MM.1S (cell line): ENCODE data around the gene TMPRSS6.
A peak's percentile ranks its signal among the peaks of the same experiment; 100 is the strongest.

ENCODE experiments used
- DNase-seq: peaks from one replicate; pipeline ENCODE4 v3.0.0-alpha.2; 2015
- H2AFZ ChIP-seq: fragments of 300-600 bp; sonication (generic); 2 replicates; pipeline ENCODE4 v1.6.0; 2016; ENCODE audit warnings: antibody characterized with exemption, low read length
- H3F3A ChIP-seq: fragments of 300-600 bp; sonication (generic); 2 replicates; pipeline ENCODE4 v1.6.1; 2016; ENCODE audit warnings: mild to moderate bottlenecking, antibody characterized with exemption, low read length, moderate library complexity, mixed read lengths; ENCODE audit not compliant: insufficient read depth
- H3K27ac ChIP-seq: fragments of 300-600 bp; sonication (generic); 2 replicates; pipeline ENCODE4 v1.5.1; 2016; ENCODE audit warnings: mild to moderate bottlenecking, low read length
- H3K27me3 ChIP-seq: fragments of 300-600 bp; sonication (generic); replicated peaks from 2 replicates; pipeline ENCODE4 v1.6.0; 2016; ENCODE audit warnings: low read length; ENCODE audit not compliant: insufficient read depth
- H3K36me3 ChIP-seq: fragments of 300-600 bp; sonication (generic); replicated peaks from 2 replicates; pipeline ENCODE4 v1.6.1; 2016; ENCODE audit warnings: mild to moderate bottlenecking, low read length, mixed read lengths; ENCODE audit not compliant: insufficient read depth
- H3K4me1 ChIP-seq: fragments of 300-600 bp; sonication (generic); 2 replicates; pipeline ENCODE4 v1.6.1; 2016; ENCODE audit warnings: low read length, mixed read lengths
- H3K4me2 ChIP-seq: fragments of 300-600 bp; sonication (generic); 2 replicates; pipeline ENCODE4 v1.6.0; 2016; ENCODE audit warnings: low read depth, low read length
- H3K4me3 ChIP-seq: fragments of 300-600 bp; sonication (generic); 2 replicates; pipeline ENCODE4 v1.5.1; 2016; ENCODE audit warnings: low read length, mixed read lengths
- H3K79me2 ChIP-seq: fragments of 300-600 bp; sonication (generic); 2 replicates; pipeline ENCODE4 v1.6.1; 2016; ENCODE audit warnings: mixed run types, low read length, mixed read lengths
- H3K9ac ChIP-seq: fragments of 300-600 bp; sonication (generic); 2 replicates; pipeline ENCODE4 v1.6.1; 2016; ENCODE audit warnings: low read length, mixed read lengths
- H3K9me2 ChIP-seq: fragments of 300-600 bp; sonication (generic); replicated peaks from 2 replicates; pipeline ENCODE4 v1.6.1; 2016; ENCODE audit warnings: mild to moderate bottlenecking, low read length, mixed read lengths; ENCODE audit not compliant: insufficient read depth
- H3K9me3 ChIP-seq: fragments of 300-600 bp; sonication (generic); replicated peaks from 2 replicates; pipeline ENCODE4 v1.6.1; 2016; ENCODE audit warnings: mild to moderate bottlenecking, low read length, mixed read lengths; ENCODE audit not compliant: insufficient read depth
- H4K20me1 ChIP-seq: fragments of 300-600 bp; sonication (generic); 2 replicates; pipeline ENCODE4 v1.6.1; 2016; ENCODE audit warnings: mild to moderate bottlenecking, low read length, moderate library complexity, mixed read lengths; ENCODE audit not compliant: insufficient read depth
- CTCF ChIP-seq: fragments of 300-600 bp; sonication (generic); IDR thresholded peaks from 2 replicates; pipeline ENCODE4 v1.5.1; 2016; ENCODE audit warnings: antibody characterized with exemption, low read length, mixed read lengths
- EZH2 ChIP-seq: fragments of 300-600 bp; sonication (generic); optimal IDR thresholded peaks from 2 replicates; pipeline ENCODE3; 2017; ENCODE audit warnings: low read depth, mild to moderate bottlenecking, antibody characterized with exemption, low read length, mixed read lengths
- EZH2phosphoT487 ChIP-seq: fragments of 300-600 bp; sonication (generic); IDR thresholded peaks from 2 replicates; pipeline ENCODE4 v1.6.1; 2018; ENCODE audit warnings: antibody characterized with exemption, low read length

TMPRSS6 gene

GRCh38 chr22:37079668-37080171 is 29.8 kb downstream of the TMPRSS6 start:
- Histone ChIP-seq H2AFZ (no peak overlapping the region), H3K9ac (no peak overlapping the region), H3F3A (no peaks in the 10 kb centered on the region), H3K4me2 (no peak overlapping the region), H3K27me3 (peaks cover 92% of the 10 kb centered on the region), H3K79me2 (no peaks in the 10 kb centered on the region), H3K9me2 (no peaks in the 10 kb centered on the region), H3K27ac (no peak overlapping the region), H3K4me1 (no peaks in the 10 kb centered on the region), H3K4me3 (no peak overlapping the region), H3K36me3 (no peaks in the 10 kb centered on the region), H3K9me3 (no peaks in the 10 kb centered on the region), H4K20me1 (no peaks in the 10 kb centered on the region)
- no peak for DNase-seq
- TF ChIP-seq CTCF, result no peak
- no peak for TF ChIP-seq EZH2
- TF ChIP-seq EZH2phosphoT487, result no peak

- H3K9me2 ChIP-seq, result no peaks in the 10 kb centered on the region
- H4K20me1 ChIP-seq, result no peaks in the 10 kb centered on the region
- H3K9me3 ChIP-seq, result no peaks in the 10 kb centered on the region
- no peaks in the 10 kb centered on the region for H3K36me3 ChIP-seq
- no peaks in the 10 kb centered on the region for H3K4me1 ChIP-seq
- no peak overlapping the region for H3K27ac ChIP-seq
- peaks cover 92% of the 10 kb centered on the region for H3K27me3 ChIP-seq
- H3F3A ChIP-seq, result no peaks in the 10 kb centered on the region
- H3K4me2 ChIP-seq, result no peak overlapping the region
- DNase-seq, result no peak
- TF ChIP-seq EZH2phosphoT487 (no peak), EZH2 (no peak), CTCF (no peak)
- no peaks in the 10 kb centered on the region for H3K79me2 ChIP-seq
- no peak overlapping the region for H3K4me3 ChIP-seq
- no peak overlapping the region for H3K9ac ChIP-seq
- H2AFZ ChIP-seq, result no peak overlapping the region
Measured at GRCh38 chr22:37079158-37079557, 30.4 kb downstream of the TMPRSS6 start.

- Histone ChIP-seq H3K27ac (no peak overlapping the region), H2AFZ (no peak overlapping the region)
- TF ChIP-seq EZH2phosphoT487, result no peak
- TF ChIP-seq CTCF, result peak; percentile 96
Measured at GRCh38 chr22:37077802-37078448, 31.6 kb downstream of the TMPRSS6 start.

More at GRCh38 chr22:37077802-37078448, 31.6 kb downstream of the TMPRSS6 start:
- peaks cover 90% of the 10 kb centered on the region for H3K27me3 ChIP-seq
- no peaks in the 10 kb centered on the region for H3F3A ChIP-seq
- H3K9me2 ChIP-seq, result no peaks in the 10 kb centered on the region
- H3K4me3 ChIP-seq, result no peak overlapping the region
- H3K9me3 ChIP-seq, result no peaks in the 10 kb centered on the region
- H3K4me1 ChIP-seq, result no peaks in the 10 kb centered on the region
- H3K9ac ChIP-seq, result no peak overlapping the region
- H4K20me1 ChIP-seq, result no peaks in the 10 kb centered on the region
- H3K36me3 ChIP-seq, result no peaks in the 10 kb centered on the region
- H3K4me2 ChIP-seq, result no peak overlapping the region
- peak; percentile 48 for DNase-seq
- no peaks in the 10 kb centered on the region for H3K79me2 ChIP-seq
